ENCODE data around the gene PRKCE. TPM values are rescaled to one million over a fixed set of nuclear protein-coding genes. Genes with fewer than 3 reads are reported as not detected.

The PRKCE gene
- total RNA-seq, 1 donor from 2014 or later, result 12.0 TPM

DNA sequence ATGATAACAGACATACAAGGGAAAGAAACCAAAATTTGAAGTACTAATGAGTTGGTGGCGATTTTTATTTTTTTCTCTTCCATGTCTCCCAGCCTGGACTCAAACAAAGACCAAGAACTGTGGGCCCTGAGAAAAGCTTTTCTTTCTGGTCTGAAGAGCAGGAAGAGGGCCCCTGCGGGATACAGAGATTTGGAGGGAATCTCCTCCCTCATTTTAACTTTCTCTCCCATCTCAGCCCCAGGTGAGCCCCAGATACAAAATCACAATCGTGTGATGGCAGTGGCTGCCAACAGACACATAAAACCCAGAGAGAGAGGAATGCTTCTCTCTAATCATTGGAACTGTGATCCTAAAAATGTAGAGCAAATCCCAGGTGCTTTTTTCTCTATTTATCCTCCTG, 19.5 kb upstream of the PRKCE start:
- TF ChIP-seq, protein P1, sequence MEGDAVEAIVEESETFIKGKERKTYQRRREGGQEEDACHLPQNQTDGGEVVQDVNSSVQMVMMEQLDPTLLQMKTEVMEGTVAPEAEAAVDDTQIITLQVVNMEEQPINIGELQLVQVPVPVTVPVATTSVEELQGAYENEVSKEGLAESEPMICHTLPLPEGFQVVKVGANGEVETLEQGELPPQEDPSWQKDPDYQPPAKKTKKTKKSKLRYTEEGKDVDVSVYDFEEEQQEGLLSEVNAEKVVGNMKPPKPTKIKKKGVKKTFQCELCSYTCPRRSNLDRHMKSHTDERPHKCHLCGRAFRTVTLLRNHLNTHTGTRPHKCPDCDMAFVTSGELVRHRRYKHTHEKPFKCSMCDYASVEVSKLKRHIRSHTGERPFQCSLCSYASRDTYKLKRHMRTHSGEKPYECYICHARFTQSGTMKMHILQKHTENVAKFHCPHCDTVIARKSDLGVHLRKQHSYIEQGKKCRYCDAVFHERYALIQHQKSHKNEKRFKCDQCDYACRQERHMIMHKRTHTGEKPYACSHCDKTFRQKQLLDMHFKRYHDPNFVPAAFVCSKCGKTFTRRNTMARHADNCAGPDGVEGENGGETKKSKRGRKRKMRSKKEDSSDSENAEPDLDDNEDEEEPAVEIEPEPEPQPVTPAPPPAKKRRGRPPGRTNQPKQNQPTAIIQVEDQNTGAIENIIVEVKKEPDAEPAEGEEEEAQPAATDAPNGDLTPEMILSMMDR (IDR thresholded peaks at IDR 0.05), result no peak
- Mint-ChIP-seq H3K4me3 (ENCODE audit: unreplicated experiment) (no peak overlapping the region), H3K27me3 (ENCODE audit: low read depth) (peaks cover 29% of the 10 kb centered on the region), H3K9me3 (ENCODE audit: low read depth) (no peaks in the 10 kb centered on the region), H3K4me1 (ENCODE audit: low read depth) (no peaks in the 10 kb centered on the region), H3K36me3 (ENCODE audit: low read depth) (peaks cover 2% of the 10 kb centered on the region), H3K27ac (ENCODE audit: unreplicated experiment) (no peak overlapping the region)
- DNase-seq (ENCODE audit: low spot score), result no peak

DNA sequence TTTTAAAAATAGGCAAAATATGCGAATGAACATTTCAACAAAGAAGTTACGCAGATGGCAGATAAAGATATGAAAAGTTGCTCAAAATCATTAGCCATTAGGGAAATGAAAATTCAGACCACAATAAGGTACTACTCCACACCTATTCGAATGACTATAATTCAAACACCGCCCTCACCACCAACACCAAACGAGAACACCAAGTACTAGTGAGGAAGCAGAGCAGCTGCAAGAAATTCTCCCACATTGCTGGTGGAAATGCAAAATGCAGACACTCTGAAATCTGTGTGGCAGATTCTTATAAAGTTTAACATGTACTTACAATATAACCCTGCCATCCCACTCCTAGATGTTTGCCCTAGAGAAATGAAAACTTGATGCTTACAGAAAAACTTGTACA, 17.3 kb upstream of the PRKCE start:
- H3K36me3 Mint-ChIP-seq (ENCODE audit: low read depth), result peaks cover 2% of the 10 kb centered on the region
- DNase-seq (ENCODE audit: low spot score), result no peak
- H3K27ac Mint-ChIP-seq (ENCODE audit: unreplicated experiment), result no peak overlapping the region
- H3K4me1 Mint-ChIP-seq (ENCODE audit: low read depth), result peaks cover 5% of the 10 kb centered on the region
- TF ChIP-seq, protein P1 (IDR thresholded peaks at IDR 0.05), result no peak
- H3K27me3 Mint-ChIP-seq (ENCODE audit: low read depth), result peaks cover 33% of the 10 kb centered on the region
- no peak overlapping the region for H3K4me3 Mint-ChIP-seq (ENCODE audit: unreplicated experiment)
- H3K9me3 Mint-ChIP-seq (ENCODE audit: low read depth), result no peaks in the 10 kb centered on the region

DNA sequence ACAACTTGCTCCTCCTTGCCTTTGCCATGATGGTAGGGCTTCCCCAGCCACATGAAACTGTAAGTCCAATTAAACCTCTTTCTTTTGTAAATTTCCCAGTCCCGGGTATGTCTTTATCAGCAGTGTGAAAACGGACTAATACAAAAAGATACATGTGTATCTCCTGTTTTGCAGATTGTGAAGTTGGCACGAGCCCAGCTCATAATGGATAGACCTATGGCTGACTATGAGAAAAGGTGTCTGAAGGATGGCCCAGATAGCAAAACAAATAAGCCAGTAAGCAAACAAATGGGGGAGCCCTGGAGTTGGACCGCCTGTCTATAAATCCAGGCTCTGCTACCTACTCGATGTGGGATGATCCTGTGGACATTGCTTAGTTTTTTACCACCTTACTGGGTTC, 15.5 kb upstream of the PRKCE start:
- Mint-ChIP-seq H3K9me3 (ENCODE audit: low read depth) (no peaks in the 10 kb centered on the region), H3K36me3 (ENCODE audit: low read depth) (no peaks in the 10 kb centered on the region), H3K4me3 (ENCODE audit: unreplicated experiment) (no peak overlapping the region), H3K27me3 (ENCODE audit: low read depth) (peaks cover 38% of the 10 kb centered on the region), H3K27ac (ENCODE audit: unreplicated experiment) (no peak overlapping the region), H3K4me1 (ENCODE audit: low read depth) (peaks cover 5% of the 10 kb centered on the region)
- no peak for DNase-seq (ENCODE audit: low spot score)
- TF ChIP-seq, protein P1 (IDR thresholded peaks at IDR 0.05), result no peak

DNA sequence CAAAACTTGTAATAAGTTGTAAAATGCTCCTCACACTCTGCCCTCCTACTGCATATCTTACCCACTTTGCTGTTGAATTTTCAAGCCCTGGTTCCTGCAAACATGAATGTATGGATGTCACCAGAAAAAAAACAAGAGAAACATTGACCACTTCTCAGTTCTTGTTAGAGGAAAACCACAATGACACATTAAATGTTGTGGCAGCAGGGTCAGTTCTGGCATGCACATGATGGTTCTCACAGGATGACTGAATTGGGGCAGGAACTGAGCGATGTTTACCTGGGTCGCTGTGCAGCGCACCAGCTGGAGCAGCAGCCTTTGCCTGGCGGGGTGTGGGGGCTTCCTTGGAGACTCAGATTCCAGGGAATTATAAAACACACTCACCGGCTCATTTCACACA, 14.0 kb upstream of the PRKCE start:
- Mint-ChIP-seq H3K27me3 (ENCODE audit: low read depth) (peaks cover 36% of the 10 kb centered on the region), H3K27ac (ENCODE audit: unreplicated experiment) (no peak overlapping the region), H3K4me3 (ENCODE audit: unreplicated experiment) (no peak overlapping the region), H3K36me3 (ENCODE audit: low read depth) (no peaks in the 10 kb centered on the region), H3K9me3 (ENCODE audit: low read depth) (no peaks in the 10 kb centered on the region), H3K4me1 (ENCODE audit: low read depth) (peaks cover 5% of the 10 kb centered on the region)
- TF ChIP-seq, protein P1 (IDR thresholded peaks at IDR 0.05), result no peak
- DNase-seq (ENCODE audit: low spot score), result no peak

DNA sequence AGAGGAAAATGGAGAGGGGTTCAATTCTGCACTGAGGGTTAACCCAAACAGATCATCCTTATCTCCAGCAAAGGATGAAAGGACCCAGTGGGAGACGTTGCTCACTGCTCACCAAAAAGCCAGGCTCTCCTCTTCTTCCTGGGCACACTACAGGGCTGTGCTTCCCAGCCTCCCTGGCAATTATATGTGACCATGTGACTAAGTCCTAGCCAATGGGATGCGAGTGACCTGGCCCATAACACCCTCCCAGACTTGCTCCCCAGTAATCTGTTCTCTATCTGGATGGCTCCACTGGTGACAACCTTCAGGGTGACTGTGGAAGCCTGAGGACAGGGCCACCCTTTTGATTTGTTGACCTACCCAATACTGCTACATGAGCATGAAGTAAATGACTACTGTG, 10.9 kb upstream of the PRKCE start:
- Mint-ChIP-seq H3K27me3 (ENCODE audit: low read depth) (peaks cover 26% of the 10 kb centered on the region), H3K9me3 (ENCODE audit: low read depth) (no peaks in the 10 kb centered on the region), H3K36me3 (ENCODE audit: low read depth) (no peaks in the 10 kb centered on the region), H3K4me3 (ENCODE audit: unreplicated experiment) (no peak overlapping the region), H3K4me1 (ENCODE audit: low read depth) (peaks cover 15% of the 10 kb centered on the region), H3K27ac (ENCODE audit: unreplicated experiment) (no peak overlapping the region)
- DNase-seq (ENCODE audit: low spot score), result no peak
- TF ChIP-seq, protein P1 (IDR thresholded peaks at IDR 0.05), result no peak
